Left ventricle myocardium inferior (tissue), 1 donor: Measurements from ENCODE around the gene PACSIN1. TPM values are rescaled to one million over a fixed set of nuclear protein-coding genes. Genes with fewer than 3 reads are reported as not detected.

Experiments used
- DNase-seq: peaks from one replicate; pipeline ENCODE4 v3.0.0-alpha.2; 2020
- H3K27ac ChIP-seq: fragments of 200-600 bp; replicated peaks from 2 replicates; pipeline ENCODE4 v1.8.0; 2021
- H3K27me3 ChIP-seq: fragments of 200-600 bp; 2 replicates; pipeline ENCODE4 v1.8.0; 2021; ENCODE audit warnings: low read depth
- H3K36me3 ChIP-seq: fragments of 200-600 bp; 2 replicates; pipeline ENCODE4 v1.8.0; 2021
- H3K4me1 ChIP-seq: fragments of 200-600 bp; 2 replicates; pipeline ENCODE4 v1.8.0; 2021
- H3K4me3 ChIP-seq: fragments of 200-600 bp; 2 replicates; pipeline ENCODE4 v1.8.0; 2021; ENCODE audit warnings: mild to moderate bottlenecking, moderate library complexity
- H3K9me3 ChIP-seq: fragments of 200-600 bp; replicated peaks from 2 replicates; pipeline ENCODE4 v1.8.0; 2021
- CTCF ChIP-seq: fragments of 200-600 bp; IDR thresholded peaks from 2 replicates; pipeline ENCODE4 v1.8.0; 2021; ENCODE audit warnings: antibody characterized with exemption, mild to moderate bottlenecking, borderline replicate concordance
- intact Hi-C: fragments of 100-400 bp; cut with micrococcal nuclease; formaldehyde crosslinking; loops from one replicate; pipeline ENCODE4 v1.11.0; 2022
- total RNA-seq: library from RNA; stranded (reverse); fragmentation: NEBNext Ultra II Directional; extraction: Animal tissue kit (Norgen Biotek cat#: 25700); gene quantifications from one replicate; pipeline ENCODE4 v1.2.1, GENCODE V29; 2021
- donor health status: DM: no; HTN: yes; CAD: no; lungs with severe emphysema.

The PACSIN1 gene
- total RNA-seq, 1 donor from 2014 or later, result 15.2 TPM

GRCh38 chr6:34544052-34544604, 78.3 kb downstream of the PACSIN1 start:
- Histone ChIP-seq H3K4me1 (peaks cover 22% of the 10 kb centered on the region), H3K4me3 (no peak overlapping the region), H3K36me3 (no peaks in the 10 kb centered on the region), H3K27ac (no peak overlapping the region), H3K9me3 (no peaks in the 10 kb centered on the region), H3K27me3 (no peaks in the 10 kb centered on the region)
- TF ChIP-seq CTCF, result no peak
- no peak for DNase-seq
- intact Hi-C loops, result no loop called here

GRCh38 chr6:34544776-34545471, 79.0 kb downstream of the PACSIN1 start:
- intact Hi-C loops, result no loop called here
- Histone ChIP-seq H3K4me1 (peaks cover 22% of the 10 kb centered on the region), H3K27ac (no peak overlapping the region), H3K27me3 (no peaks in the 10 kb centered on the region), H3K36me3 (no peaks in the 10 kb centered on the region), H3K4me3 (no peak overlapping the region), H3K9me3 (no peaks in the 10 kb centered on the region)
- DNase-seq, result no peak
- no peak for TF ChIP-seq CTCF

- Histone ChIP-seq H3K4me3 (no peak overlapping the region), H3K36me3 (no peaks in the 10 kb centered on the region), H3K27ac (peak overlapping the region; percentile 58), H3K9me3 (no peaks in the 10 kb centered on the region), H3K4me1 (peaks cover 22% of the 10 kb centered on the region), H3K27me3 (no peaks in the 10 kb centered on the region)
- peak; percentile 54 for DNase-seq
- intact Hi-C loops, result no loop called here
- no peak for TF ChIP-seq CTCF
Measured at GRCh38 chr6:34546551-34547321, 80.9 kb downstream of the PACSIN1 start.

GRCh38 chr6:34547701-34548644, 82.1 kb downstream of the PACSIN1 start:
- intact Hi-C loops, result no loop called here

More at GRCh38 chr6:34547701-34548644, 82.1 kb downstream of the PACSIN1 start:
- no peak for TF ChIP-seq CTCF
- no peaks in the 10 kb centered on the region for H3K36me3 ChIP-seq
- no peak overlapping the region for H3K27ac ChIP-seq
- no peak overlapping the region for H3K4me3 ChIP-seq
- DNase-seq, result no peak
- no peaks in the 10 kb centered on the region for H3K27me3 ChIP-seq
- no peaks in the 10 kb centered on the region for H3K9me3 ChIP-seq
- H3K4me1 ChIP-seq, result peaks cover 22% of the 10 kb centered on the region
